GM12878 (cell line): ENCODE results near the gene CACNA2D1.

Experiments
- BCLAF1 ChIP-seq: fragments of 450-650 bp; IDR thresholded peaks from 2 replicates; pipeline ENCODE4 v1.6.1; 2017; ENCODE audit warnings: antibody characterized with exemption, mild to moderate bottlenecking, moderate library complexity
- CEBPB ChIP-seq, 2 experiments: fragments of 150-350 bp in 1 of 2; IDR thresholded peaks; 2 replicates each; pipeline ENCODE4 v1.6.1; 2012 to 2014; ENCODE audit warnings: low read depth in 2 of 2, low read length in 2 of 2, borderline replicate concordance in 1 of 2, inconsistent platforms in 1 of 2
- CTCF ChIP-seq, 3 experiments: IDR thresholded peaks in 2 of 3; conservative IDR thresholded peaks in 1 of 3; 2 replicates each; pipeline ENCODE4 v1.5.1; 2011; ENCODE audit warnings: low read depth in 3 of 3, low read length in 3 of 3, mild to moderate bottlenecking in 3 of 3, control low read depth in 2 of 3, moderate library complexity in 2 of 3, inconsistent platforms in 1 of 3, mixed read lengths in 1 of 3; ENCODE audit not compliant: control insufficient read depth in 2 of 3, insufficient read depth in 1 of 3; ENCODE audit errors: extremely low read depth in 1 of 3
- ELK1 ChIP-seq: IDR thresholded peaks from 2 replicates; pipeline ENCODE4 v1.6.1; 2012; ENCODE audit warnings: low read depth, low read length, improper control_type of control experiment
- MTA3 ChIP-seq: IDR thresholded peaks from 2 replicates; pipeline ENCODE4 v1.6.1; 2012; ENCODE audit warnings: low read length, inconsistent platforms, borderline replicate concordance
- MXI1 ChIP-seq: fragments of 150-350 bp; IDR thresholded peaks from 2 replicates; pipeline ENCODE4 v1.6.1; 2011; ENCODE audit warnings: low read depth, mild to moderate bottlenecking, inconsistent platforms, low read length, improper control_type of control experiment
- NR2C2 ChIP-seq: IDR thresholded peaks from 2 replicates; pipeline ENCODE4 v1.6.1; 2011; ENCODE audit warnings: borderline replicate concordance, low read depth; ENCODE audit not compliant: control insufficient read depth, insufficient read length
- NRF1 ChIP-seq: conservative IDR thresholded peaks from 2 replicates; pipeline ENCODE4 v1.6.1; 2011; ENCODE audit warnings: mild to moderate bottlenecking, low read depth, low read length, improper control_type of control experiment
- PAX5 ChIP-seq: IDR thresholded peaks from 2 replicates; pipeline ENCODE4 v1.6.1; 2011; ENCODE audit warnings: low read depth, low read length, borderline replicate concordance
- RFX5 ChIP-seq: IDR thresholded peaks from 2 replicates; pipeline ENCODE4 v1.6.1; 2011; ENCODE audit warnings: low read depth, low read length, improper control_type of control experiment
- SIN3A ChIP-seq: IDR thresholded peaks from 2 replicates; pipeline ENCODE4 v1.6.1; 2012; ENCODE audit warnings: low read depth, low read length, improper control_type of control experiment
- TCF3 ChIP-seq: IDR thresholded peaks from 2 replicates; pipeline ENCODE4 v1.6.1; 2012; ENCODE audit warnings: low read depth, mild to moderate bottlenecking, low read length, borderline replicate concordance; ENCODE audit not compliant: insufficient read depth
- USF2 ChIP-seq: IDR thresholded peaks from 2 replicates; pipeline ENCODE4 v1.6.1; 2011; ENCODE audit warnings: low read depth, low read length, improper control_type of control experiment, borderline replicate concordance

- TF ChIP-seq ELK1 = no peak
- TF ChIP-seq PAX5 = no peak
- no peak for TF ChIP-seq MTA3
- TF ChIP-seq BCLAF1 = no peak
- TF ChIP-seq TCF3 = no peak
- no peak for TF ChIP-seq NRF1
- TF ChIP-seq CEBPB (IDR thresholded peaks at IDR 0.05; ENCODE audit: borderline replicate concordance in 1 of 2, low read depth in 2 of 2, low read length in 2 of 2) = no peak
- TF ChIP-seq USF2 = no peak
- no peak for TF ChIP-seq NR2C2
- no peak for TF ChIP-seq RFX5
- TF ChIP-seq CTCF (IDR thresholded peaks at IDR 0.05 in 2 of 3, conservative IDR thresholded peaks at IDR 0.05 in 1 of 3; ENCODE audit: control insufficient read depth in 2 of 3, extremely low read depth in 1 of 3, insufficient read depth in 1 of 3, low read depth in 3 of 3, low read length in 3 of 3) = no peak
- no peak for TF ChIP-seq MXI1
- no peak for TF ChIP-seq SIN3A
These were observed 315.0 kb downstream of the CACNA2D1 start for GRCh38 chr7:82128546-82128945.
